HCT116 (cell line): Measurements from ENCODE around the gene GNG7. TPM values are rescaled to one million over a fixed set of nuclear protein-coding genes. Genes with fewer than 3 reads are reported as not detected.
"Not testable (repeated sequence)": the region's sequence is repeated elsewhere in the genome, so short reads cannot be mapped to it uniquely, and the experiment has no call there.

Source experiments
- ATAC-seq: fragments of 200-7000 bp; cut with Tn5 transposase; 2 replicates; pipeline ENCODE4 v1.9.1; 2020; ENCODE audit warnings: mild to moderate bottlenecking, moderate library complexity
- BruUV-seq: library from RNA; stranded (reverse); fragments of 400-500 nt; replicated peaks from 2 replicates; lab custom pipeline; 2021; lab: Mats Ljungman, UMichigan
- CTCF ChIA-PET: fragments of 300-600 bp; sonication (Branson Sonifier 250); formaldehyde crosslinking; loops from one replicate; lab custom pipeline; 2021; ENCODE audit warnings: antibody characterized with exemption; lab: Charles Lee
- POLR2A ChIA-PET: fragments of 300-600, 350-600 bp; sonication (Branson Sonifier 250); formaldehyde crosslinking; loops from one replicate; lab custom pipeline; 2021; ENCODE audit warnings: antibody characterized with exemption; lab: Charles Lee
- RAD21 ChIA-PET, 2 experiments: fragments of 300-600 bp; sonication (Branson Sonifier 250); formaldehyde crosslinking; loops; one replicate each; lab custom pipeline; 2023; ENCODE audit warnings: low total read pairs in 2 of 2; ENCODE audit not compliant: uncharacterized antibody in 2 of 2, unreplicated experiment in 2 of 2, low non-redundant PET in 1 of 2; lab: Charles Lee
- DNase-seq: peaks from one replicate; pipeline ENCODE4 v3.0.0-alpha.2; 2010; ENCODE audit warnings: low read depth, low spot score
- H2AFZ ChIP-seq: fragments of 200-600 bp; shearing (Covaris generic), sonication (generic); 2 replicates; pipeline ENCODE4 v1.6.1; 2017; ENCODE audit warnings: low read depth, mixed run types, mixed read lengths, antibody characterized with exemption, low read length; ENCODE audit not compliant: poor library complexity, severe bottlenecking
- H3K27ac ChIP-seq: 2 replicates; pipeline ENCODE4 v1.5.1; 2012; ENCODE audit warnings: low read depth, low read length
- H3K27me3 ChIP-seq: fragments of 200-600 bp; sonication (generic); 2 replicates; pipeline ENCODE4 v1.6.1; 2016; ENCODE audit warnings: mixed run types, low read length, mixed read lengths; ENCODE audit not compliant: insufficient read depth
- H3K36me3 ChIP-seq, 2 experiments: fragments of 200-500 bp in 1 of 2; fragments of 200-600 bp in 1 of 2; sonication (Bioruptor generic) in 1 of 2; sonication (generic) in 1 of 2; 2 replicates each; pipeline versions ENCODE4 v1.5.1 to v1.6.1; 2014 to 2016; ENCODE audit warnings: low read length in 2 of 2, inconsistent platforms in 1 of 2, mixed read lengths in 1 of 2, mixed run types in 1 of 2; ENCODE audit not compliant: insufficient read depth in 2 of 2, control insufficient read depth in 1 of 2
- H3K4me1 ChIP-seq, 2 experiments: fragments of 200-600 bp in 1 of 2; sonication (generic) in 1 of 2; 2 replicates each; pipeline versions ENCODE4 v1.5.1 to v1.6.1; 2012 to 2017; ENCODE audit warnings: low read length in 2 of 2, inconsistent platforms in 1 of 2, mild to moderate bottlenecking in 1 of 2, mixed read lengths in 1 of 2, mixed run types in 1 of 2, moderate library complexity in 1 of 2; ENCODE audit not compliant: insufficient read depth in 2 of 2, control insufficient read depth in 1 of 2
- H3K4me2 ChIP-seq: fragments of 200-600 bp; sonication (generic); 2 replicates; pipeline ENCODE4 v1.6.1; 2017; ENCODE audit warnings: mixed run types, low read length, mixed read lengths
- H3K4me3 ChIP-seq, 2 experiments: fragments of 200-600 bp in 1 of 2; sonication (generic) in 1 of 2; replicated peaks in 1 of 2; 2 replicates each; pipeline ENCODE4 v1.5.1; 2011 to 2016; ENCODE audit warnings: low read length in 2 of 2, control low read depth in 1 of 2, low read depth in 1 of 2, mild to moderate bottlenecking in 1 of 2, mixed read lengths in 1 of 2, mixed run types in 1 of 2
- H3K79me2 ChIP-seq: fragments of 200-600 bp; sonication (generic); 2 replicates; pipeline ENCODE4 v1.6.1; 2017; ENCODE audit warnings: mild to moderate bottlenecking, mixed run types, low read length, moderate library complexity, mixed read lengths; ENCODE audit not compliant: insufficient read depth
- H3K9ac ChIP-seq: fragments of 200-600 bp; sonication (generic); 2 replicates; pipeline ENCODE4 v1.6.1; 2016; ENCODE audit warnings: low read length, mixed read lengths
- H3K9me2 ChIP-seq: fragments of 200-600 bp; sonication (generic), shearing (Covaris generic); 2 replicates; pipeline ENCODE4 v1.6.1; 2017; ENCODE audit warnings: mixed run types, mild to moderate bottlenecking, moderate library complexity; ENCODE audit not compliant: insufficient read depth
- H3K9me3 ChIP-seq, 2 experiments: fragments of 200-500 bp in 1 of 2; fragments of 200-600 bp in 1 of 2; sonication (Bioruptor generic) in 1 of 2; sonication (generic) in 1 of 2; 2 replicates each; pipeline ENCODE4 v1.6.1; 2014 to 2017; ENCODE audit warnings: low read length in 2 of 2, mixed read lengths in 2 of 2, inconsistent platforms in 1 of 2, low read depth in 1 of 2, mild to moderate bottlenecking in 1 of 2, mixed run types in 1 of 2, moderate library complexity in 1 of 2; ENCODE audit not compliant: control insufficient read depth in 1 of 2, insufficient read depth in 1 of 2
- H4K20me1 ChIP-seq: fragments of 200-600 bp; sonication (generic), shearing (Covaris generic); 2 replicates; pipeline ENCODE4 v1.6.1; 2017; ENCODE audit warnings: mixed run types, mild to moderate bottlenecking, moderate library complexity; ENCODE audit not compliant: insufficient read depth
- CBX3 ChIP-seq: IDR thresholded peaks from 2 replicates; pipeline ENCODE4 v1.6.1; 2012; ENCODE audit warnings: low read depth
- CEBPB ChIP-seq: IDR thresholded peaks from 2 replicates; pipeline ENCODE4 v1.6.1; 2012; ENCODE audit warnings: low read depth
- EGR1 ChIP-seq: IDR thresholded peaks from 2 replicates; pipeline ENCODE4 v1.6.1; 2012; ENCODE audit warnings: low read depth
- ELF1 ChIP-seq: IDR thresholded peaks from 2 replicates; pipeline ENCODE4 v1.6.1; 2012; ENCODE audit warnings: low read depth, borderline replicate concordance
- EZH2phosphoT487 ChIP-seq: fragments of 200-600 bp; IDR thresholded peaks from 2 replicates; pipeline ENCODE4 v1.6.1; 2018; ENCODE audit warnings: antibody characterized with exemption, borderline replicate concordance
- FOSL1 ChIP-seq: IDR thresholded peaks from 2 replicates; pipeline ENCODE4 v1.6.1; 2012; ENCODE audit warnings: low read depth
- POLR2A ChIP-seq: IDR thresholded peaks from 2 replicates; pipeline ENCODE4 v1.7.0; 2011; ENCODE audit warnings: borderline replicate concordance; ENCODE audit not compliant: insufficient read depth, insufficient read length; ENCODE audit errors: extremely low read depth
- POLR2AphosphoS5 ChIP-seq: IDR thresholded peaks from 2 replicates; pipeline ENCODE4 v1.6.1; 2011; ENCODE audit warnings: mild to moderate bottlenecking, low read depth, low read length, moderate library complexity
- RAD21 ChIP-seq: IDR thresholded peaks from 2 replicates; pipeline ENCODE4 v1.6.1; 2012; ENCODE audit warnings: low read depth, mild to moderate bottlenecking
- SIN3A ChIP-seq: IDR thresholded peaks from 2 replicates; pipeline ENCODE4 v1.6.1; 2012; ENCODE audit warnings: low read depth
- SP1 ChIP-seq: IDR thresholded peaks from 2 replicates; pipeline ENCODE4 v1.6.1; 2012; ENCODE audit warnings: low read depth
- SRF ChIP-seq: IDR thresholded peaks from 2 replicates; pipeline ENCODE4 v1.6.1; 2012; ENCODE audit warnings: low read depth
- TCF7L2 ChIP-seq: IDR thresholded peaks from 2 replicates; pipeline ENCODE4 v1.7.0; 2011; ENCODE audit warnings: borderline replicate concordance, inconsistent platforms; ENCODE audit not compliant: insufficient read depth, insufficient read length; ENCODE audit errors: extremely low read depth
- ZFX ChIP-seq: fragments of 450-650 bp; IDR thresholded peaks from 2 replicates; pipeline ENCODE4 v1.6.1; 2017
- intact Hi-C: fragments of 100-400 bp; cut with micrococcal nuclease; formaldehyde crosslinking; loops from 2 replicates; pipeline ENCODE4 v1.10.0; 2022
- total RNA-seq: library from RNA; stranded (reverse); gene quantifications from one replicate; pipeline ENCODE4 v1.2.1, GENCODE V29; 2021; ENCODE audit not compliant: unreplicated experiment
- TF ChIP-seq, protein P1 (sequence below): IDR thresholded peaks from 2 replicates; pipeline ENCODE4 v1.6.1; 2012
- TF ChIP-seq, protein P2 (sequence below): IDR thresholded peaks from 2 replicates; pipeline ENCODE4 v1.6.1; 2011; ENCODE audit warnings: mild to moderate bottlenecking, low read length, moderate library complexity; ENCODE audit not compliant: insufficient replicate concordance; ENCODE audit errors: extremely low read depth
- TF ChIP-seq, protein P3 (sequence below): IDR thresholded peaks from 2 replicates; pipeline ENCODE4 v1.6.1; 2012

Gene GNG7
- total RNA-seq, 1 experiment from 2014 or later, result 11.3 TPM

DNA sequence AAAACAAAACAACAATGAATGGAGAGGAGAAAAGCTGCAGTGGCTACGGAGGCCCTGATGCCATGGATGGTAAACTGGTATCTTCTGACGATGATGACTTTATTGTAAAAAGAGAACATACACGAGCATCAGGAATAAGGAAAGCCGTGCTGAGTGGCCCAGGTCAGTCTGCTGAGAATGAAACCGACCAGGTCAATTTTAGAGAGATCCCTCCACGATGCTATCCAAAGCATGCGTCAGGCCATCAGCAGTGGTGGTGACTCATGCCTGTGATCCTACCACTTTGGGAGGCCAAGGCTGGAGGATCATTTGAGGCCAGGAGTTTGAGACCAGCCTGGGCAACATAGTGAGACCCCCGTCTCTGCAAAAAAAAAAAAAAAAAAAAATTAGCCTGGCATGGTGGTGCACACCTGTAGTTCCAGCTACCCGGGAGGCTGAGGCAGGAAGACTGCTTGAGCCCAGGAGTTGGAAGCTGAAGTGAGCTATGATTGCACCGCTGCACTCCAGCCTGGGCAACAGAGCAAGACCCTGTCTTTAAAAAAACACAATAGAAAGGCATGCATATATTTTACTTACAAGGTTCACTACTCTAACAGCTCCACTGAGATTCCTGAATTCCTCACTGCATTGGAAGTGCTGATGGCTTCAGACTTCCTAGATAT lies 164.3 kb downstream of the GNG7 start:
- POLR2A ChIA-PET, result interaction anchor here (1.6 kb wide), 1 partner anchor 62 kb away, joined by 7 read pairs; the partner anchor contains the start of gene GADD45B

DNA sequence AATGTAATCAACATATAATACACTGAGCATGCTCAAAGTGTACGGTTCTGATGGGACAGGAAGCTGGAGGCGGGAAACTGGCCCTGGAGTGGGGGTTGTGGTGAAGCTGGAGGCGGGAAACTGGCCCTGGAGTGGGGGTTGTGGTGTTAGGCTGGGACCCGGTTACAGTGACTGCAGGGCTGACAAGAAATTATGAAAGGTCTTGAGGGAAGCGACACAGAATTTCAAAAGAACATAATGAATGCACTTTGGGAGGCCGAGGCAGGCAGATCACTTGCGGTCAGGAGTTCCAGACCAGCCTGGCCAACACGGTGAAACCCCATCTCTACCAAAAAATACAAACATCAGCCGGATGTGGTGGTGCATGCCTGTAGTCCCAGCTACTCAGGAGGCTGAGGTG lies 164.9 kb downstream of the GNG7 start:
- H3K9me3 ChIP-seq, CTCF ChIA-PET, H3K27me3 ChIP-seq, H4K20me1 ChIP-seq, BruUV-seq, DNase-seq, H3K9ac ChIP-seq, H3K4me2 ChIP-seq, H3K9me2 ChIP-seq, ATAC-seq, H3K36me3 ChIP-seq, H3K4me3 ChIP-seq, intact Hi-C loops, RAD21 ChIA-PET, H3K27ac ChIP-seq, H3K79me2 ChIP-seq, H2AFZ ChIP-seq: not testable (repeated sequence)
- POLR2A ChIA-PET, result interaction anchor here (1.6 kb wide), 1 partner anchor 61 kb away, joined by 7 read pairs; the partner anchor contains the start of gene GADD45B
- peaks cover 58 to 84% of the 10 kb centered on the region in 2 experiments for H3K4me1 ChIP-seq

More for the DNA sequence above, 164.3 kb downstream of the GNG7 start:
- no peaks in the 10 kb centered on the region for H3K79me2 ChIP-seq
- TF ChIP-seq, protein P1, sequence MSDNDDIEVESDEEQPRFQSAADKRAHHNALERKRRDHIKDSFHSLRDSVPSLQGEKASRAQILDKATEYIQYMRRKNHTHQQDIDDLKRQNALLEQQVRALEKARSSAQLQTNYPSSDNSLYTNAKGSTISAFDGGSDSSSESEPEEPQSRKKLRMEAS, result no peak
- no peak for TF ChIP-seq SIN3A
- TF ChIP-seq, protein P2, sequence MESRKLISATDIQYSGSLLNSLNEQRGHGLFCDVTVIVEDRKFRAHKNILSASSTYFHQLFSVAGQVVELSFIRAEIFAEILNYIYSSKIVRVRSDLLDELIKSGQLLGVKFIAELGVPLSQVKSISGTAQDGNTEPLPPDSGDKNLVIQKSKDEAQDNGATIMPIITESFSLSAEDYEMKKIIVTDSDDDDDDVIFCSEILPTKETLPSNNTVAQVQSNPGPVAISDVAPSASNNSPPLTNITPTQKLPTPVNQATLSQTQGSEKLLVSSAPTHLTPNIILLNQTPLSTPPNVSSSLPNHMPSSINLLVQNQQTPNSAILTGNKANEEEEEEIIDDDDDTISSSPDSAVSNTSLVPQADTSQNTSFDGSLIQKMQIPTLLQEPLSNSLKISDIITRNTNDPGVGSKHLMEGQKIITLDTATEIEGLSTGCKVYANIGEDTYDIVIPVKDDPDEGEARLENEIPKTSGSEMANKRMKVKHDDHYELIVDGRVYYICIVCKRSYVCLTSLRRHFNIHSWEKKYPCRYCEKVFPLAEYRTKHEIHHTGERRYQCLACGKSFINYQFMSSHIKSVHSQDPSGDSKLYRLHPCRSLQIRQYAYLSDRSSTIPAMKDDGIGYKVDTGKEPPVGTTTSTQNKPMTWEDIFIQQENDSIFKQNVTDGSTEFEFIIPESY, result no peak
- TF ChIP-seq FOSL1, result no peak
- no peak for TF ChIP-seq EZH2phosphoT487
- no peak for TF ChIP-seq TCF7L2
- no peak for TF ChIP-seq ELF1
- no peak for TF ChIP-seq ZFX
- TF ChIP-seq RAD21, result no peak
- no peak for TF ChIP-seq POLR2AphosphoS5
- no peak for TF ChIP-seq EGR1
- no peak for TF ChIP-seq CBX3
- no peak for TF ChIP-seq SRF
- no peak for TF ChIP-seq POLR2A
- no peak for TF ChIP-seq SP1
- TF ChIP-seq, protein P3, sequence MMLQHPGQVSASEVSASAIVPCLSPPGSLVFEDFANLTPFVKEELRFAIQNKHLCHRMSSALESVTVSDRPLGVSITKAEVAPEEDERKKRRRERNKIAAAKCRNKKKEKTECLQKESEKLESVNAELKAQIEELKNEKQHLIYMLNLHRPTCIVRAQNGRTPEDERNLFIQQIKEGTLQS, result no peak
- TF ChIP-seq CEBPB, result no peak
- no peaks in the 10 kb centered on the region for H3K9me3 ChIP-seq
- DNase-seq, result no peak
- H3K4me2 ChIP-seq, result no peak overlapping the region
- H3K4me1 ChIP-seq, result peaks cover 60 to 84% of the 10 kb centered on the region in 2 experiments
- RAD21 ChIA-PET, result interaction anchor here in 1 of 2 experiments (0.7 kb wide), 1 partner anchor 99 kb away, joined by 4 read pairs; no protein-coding TSS in a partner anchor
- intact Hi-C loops, result no loop called here
- H4K20me1 ChIP-seq, result no peaks in the 10 kb centered on the region
- H3K4me3 ChIP-seq, result no peak overlapping the region
- ATAC-seq, result no peak
- no peak overlapping the region for H2AFZ ChIP-seq
- H3K27me3 ChIP-seq, result no peaks in the 10 kb centered on the region
- no peak overlapping the region for H3K27ac ChIP-seq
- CTCF ChIA-PET, result no interaction called here
- H3K36me3 ChIP-seq, result no peaks in the 10 kb centered on the region
- H3K9ac ChIP-seq, result no peak overlapping the region
- H3K9me2 ChIP-seq, result no peaks in the 10 kb centered on the region
- BruUV-seq, result no TSS peak
